Activated T-helper 1 cell treated with anti-CD3 and anti-CD28 coated beads, Interleukin-12 subunit alpha, Interleukin-12 subunit beta, Interleukin-2, Interleukin-4 antibody, amounts not matched to agents 30 ng/mL and 10 ng/mL and 1 ng/mL, durations not matched to agents 14 hours and 24 hours and 36 hours (primary cell): ENCODE results near the gene RAB1B. TPM values are rescaled to one million over a fixed set of nuclear protein-coding genes. Genes with fewer than 3 reads are reported as not detected.
"Not testable (repeated sequence)": the region's sequence is repeated elsewhere in the genome, so short reads cannot be mapped to it uniquely, and the experiment has no call there.

Experiments
- DNase-seq: peaks from one replicate; pipeline ENCODE4 v3.0.0; 2021; ENCODE audit warnings: low spot score
- H3K27ac Mint-ChIP-seq: one replicate; pipeline ENCODE4 v1.8.0; 2021; ENCODE audit warnings: mild to moderate bottlenecking, mixed read lengths
- H3K27me3 Mint-ChIP-seq: one replicate; pipeline ENCODE4 v1.8.0; 2022; ENCODE audit warnings: mild to moderate bottlenecking, moderate library complexity, mixed read lengths; ENCODE audit not compliant: insufficient read depth
- H3K36me3 Mint-ChIP-seq: one replicate; pipeline ENCODE4 v1.8.0; 2021; ENCODE audit warnings: low read depth, mixed read lengths
- H3K4me1 Mint-ChIP-seq: one replicate; pipeline ENCODE4 v1.8.0; 2021; ENCODE audit warnings: low read depth, mixed read lengths
- H3K4me3 Mint-ChIP-seq: one replicate; pipeline ENCODE4 v1.8.0; 2021; ENCODE audit warnings: mild to moderate bottlenecking, moderate library complexity, mixed read lengths
- H3K9me3 Mint-ChIP-seq: one replicate; pipeline ENCODE4 v1.8.0; 2021; ENCODE audit warnings: mixed read lengths
- intact Hi-C: fragments of 100-400 bp; cut with micrococcal nuclease; formaldehyde crosslinking; loops from one replicate; pipeline ENCODE4 v1.15.1; 2024
- total RNA-seq: library from RNA; stranded (reverse); gene quantifications from 2 replicates; pipeline ENCODE4 v1.2.3, GENCODE V29; 2022

RAB1B gene
- total RNA-seq, 1 donor from 2014 or later: 123 TPM

- no peak for DNase-seq
- no peak overlapping the region for H3K27ac Mint-ChIP-seq
- H3K36me3 Mint-ChIP-seq: peaks cover 14% of the 10 kb centered on the region
- H3K27me3 Mint-ChIP-seq: no peaks in the 10 kb centered on the region
- no peaks in the 10 kb centered on the region for H3K9me3 Mint-ChIP-seq
- intact Hi-C loops: no loop called here
- H3K4me3 Mint-ChIP-seq: no peak overlapping the region
- no peaks in the 10 kb centered on the region for H3K4me1 Mint-ChIP-seq
Measured at GRCh38 chr11:66247295-66247694, 21.1 kb upstream of the RAB1B start.

DNA sequence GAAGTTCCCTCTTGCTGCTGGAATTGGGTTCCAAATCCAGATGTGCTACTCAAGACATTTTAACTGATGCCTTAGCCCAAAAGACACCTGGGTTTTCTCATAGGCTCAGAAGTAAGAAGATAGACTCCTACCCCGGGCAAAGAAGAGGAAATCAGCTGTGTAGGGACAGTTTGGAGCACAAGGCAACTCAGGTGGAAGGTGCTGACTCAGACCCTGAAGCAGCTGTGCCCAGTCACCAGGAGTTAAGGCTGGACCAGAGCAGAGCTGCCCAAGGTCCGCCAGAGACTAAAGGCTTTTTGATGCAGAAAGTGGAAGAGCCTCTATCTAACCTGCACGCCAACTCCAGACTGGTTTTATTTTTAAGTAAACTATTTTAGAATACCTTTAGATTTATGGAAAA lies 20.6 kb upstream of the RAB1B start:
- Mint-ChIP-seq H3K4me1 (no peaks in the 10 kb centered on the region), H3K36me3 (peaks cover 14% of the 10 kb centered on the region), H3K27me3 (no peaks in the 10 kb centered on the region), H3K27ac (no peak overlapping the region), H3K4me3 (no peak overlapping the region), H3K9me3 (no peaks in the 10 kb centered on the region)
- no peak for DNase-seq
- intact Hi-C loops: no loop called here

- Mint-ChIP-seq H3K27ac (no peak overlapping the region), H3K4me3 (no peak overlapping the region), H3K9me3 (no peaks in the 10 kb centered on the region), H3K27me3 (no peaks in the 10 kb centered on the region), H3K36me3 (peaks cover 17% of the 10 kb centered on the region), H3K4me1 (no peaks in the 10 kb centered on the region)
- DNase-seq: no peak
- intact Hi-C loops: no loop called here
Measured at GRCh38 chr11:66248903-66249302, 19.5 kb upstream of the RAB1B start.

- peaks cover 12% of the 10 kb centered on the region for H3K36me3 Mint-ChIP-seq
- H3K4me1 Mint-ChIP-seq: peaks cover 4% of the 10 kb centered on the region
- DNase-seq: no peak
- H3K27ac Mint-ChIP-seq: no peak overlapping the region
- no peak overlapping the region for H3K4me3 Mint-ChIP-seq
- H3K27me3 Mint-ChIP-seq: no peaks in the 10 kb centered on the region
- intact Hi-C loops: no loop called here
- H3K9me3 Mint-ChIP-seq: no peaks in the 10 kb centered on the region
Measured at GRCh38 chr11:66251809-66252208, 16.6 kb upstream of the RAB1B start.

DNA sequence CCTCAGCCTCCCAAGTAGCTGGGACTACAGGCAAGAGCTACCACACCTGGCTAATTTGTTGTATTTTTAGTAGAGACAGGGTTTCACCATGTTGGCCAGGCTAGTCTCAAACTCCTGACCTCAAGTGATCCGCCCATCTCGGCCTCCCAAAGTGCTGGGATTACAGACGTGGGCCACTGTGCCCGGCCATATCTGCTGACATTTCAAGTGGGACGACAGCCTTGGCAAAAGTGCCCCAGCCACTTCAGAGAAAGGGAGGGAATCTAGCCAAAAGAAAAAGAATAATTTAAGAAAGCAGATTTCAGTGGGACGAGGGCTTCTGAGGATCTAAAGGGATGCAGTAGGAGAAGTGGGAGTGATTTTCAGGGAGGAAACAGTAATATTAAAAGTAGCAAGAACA lies 15.4 kb upstream of the RAB1B start:
- H3K4me1 Mint-ChIP-seq, intact Hi-C loops, H3K27ac Mint-ChIP-seq, DNase-seq, H3K9me3 Mint-ChIP-seq, H3K36me3 Mint-ChIP-seq, H3K4me3 Mint-ChIP-seq, H3K27me3 Mint-ChIP-seq: not testable (repeated sequence)

- peak overlapping the region; percentile 93 for H3K4me3 Mint-ChIP-seq
- peaks cover 24% of the 10 kb centered on the region for H3K36me3 Mint-ChIP-seq
- H3K9me3 Mint-ChIP-seq: no peaks in the 10 kb centered on the region
- H3K27me3 Mint-ChIP-seq: no peaks in the 10 kb centered on the region
- no peak for DNase-seq
- H3K4me1 Mint-ChIP-seq: peaks cover 21% of the 10 kb centered on the region
- peak overlapping the region; percentile 61 for H3K27ac Mint-ChIP-seq
- intact Hi-C loops: loop anchor here (1.0 to 2.0 kb wide), 3 partner anchors 31 to 70 kb away; partner anchors contain the start of gene YIF1A
Measured at GRCh38 chr11:66258473-66258893, 10.0 kb upstream of the RAB1B start.

- Mint-ChIP-seq H3K4me3 (peak overlapping the region; percentile 93), H3K4me1 (peaks cover 21% of the 10 kb centered on the region), H3K36me3 (peaks cover 25% of the 10 kb centered on the region), H3K9me3 (no peaks in the 10 kb centered on the region), H3K27me3 (no peaks in the 10 kb centered on the region), H3K27ac (peak overlapping the region; percentile 25)
- intact Hi-C loops: loop anchor here (2.0 kb wide), 1 partner anchor 70 kb away; no protein-coding TSS in a partner anchor
- DNase-seq: no peak
Measured at GRCh38 chr11:66259225-66259624, 9.2 kb upstream of the RAB1B start.

DNA sequence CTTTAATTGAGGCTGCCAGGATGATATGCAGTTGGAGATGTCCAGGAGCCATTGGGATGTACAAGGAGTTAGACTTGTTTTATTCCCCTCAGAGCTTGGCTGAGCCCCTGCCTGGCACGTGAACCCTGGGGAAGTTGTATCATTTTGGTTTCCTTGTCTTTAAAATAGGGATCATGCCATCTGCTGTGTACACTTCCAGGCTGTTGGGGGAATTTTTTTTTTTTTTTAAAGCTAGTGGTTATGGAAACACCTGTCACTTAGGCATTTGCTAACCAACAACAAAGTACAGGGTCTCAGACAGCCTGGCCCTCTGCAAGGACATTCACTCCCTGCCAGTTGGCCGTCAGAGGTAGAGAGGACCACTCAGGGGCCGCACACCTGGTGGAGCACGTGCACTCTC lies 8.5 kb upstream of the RAB1B start:
- Mint-ChIP-seq H3K9me3 (no peaks in the 10 kb centered on the region), H3K27ac (peak overlapping the region; percentile 18), H3K36me3 (peaks cover 32% of the 10 kb centered on the region), H3K4me1 (peaks cover 21% of the 10 kb centered on the region), H3K27me3 (no peaks in the 10 kb centered on the region), H3K4me3 (peak overlapping the region; percentile 93)
- intact Hi-C loops: loop anchor here (2.0 kb wide), 1 partner anchor 69 kb away; no protein-coding TSS in a partner anchor
- no peak for DNase-seq

DNA sequence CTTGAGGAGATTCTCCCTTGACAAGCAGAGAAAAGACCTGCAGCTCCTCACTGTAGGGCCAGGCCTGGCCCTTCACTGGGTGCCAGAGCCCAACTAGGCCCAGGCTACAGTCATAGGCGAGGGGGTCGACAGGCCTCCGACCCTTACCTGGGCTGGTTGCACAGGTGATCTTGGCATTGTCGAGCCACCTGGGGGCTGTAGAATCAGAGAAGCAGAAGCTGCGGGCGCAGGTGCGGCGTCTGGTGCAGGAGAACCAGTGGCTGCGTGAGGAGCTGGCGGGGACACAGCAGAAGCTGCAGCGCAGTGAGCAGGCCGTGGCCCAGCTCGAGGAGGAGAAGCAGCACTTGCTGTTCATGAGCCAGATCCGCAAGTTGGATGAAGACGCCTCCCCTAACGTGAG lies 6.9 kb upstream of the RAB1B start:
- Mint-ChIP-seq H3K27ac (no peak overlapping the region), H3K9me3 (no peaks in the 10 kb centered on the region), H3K4me3 (no peak overlapping the region), H3K4me1 (peaks cover 19% of the 10 kb centered on the region), H3K36me3 (peaks cover 33% of the 10 kb centered on the region), H3K27me3 (no peaks in the 10 kb centered on the region)
- no peak for DNase-seq
- intact Hi-C loops: no loop called here

- Mint-ChIP-seq H3K9me3 (no peaks in the 10 kb centered on the region), H3K4me1 (peaks cover 18% of the 10 kb centered on the region), H3K4me3 (no peak overlapping the region), H3K36me3 (peaks cover 36% of the 10 kb centered on the region), H3K27me3 (no peaks in the 10 kb centered on the region), H3K27ac (no peak overlapping the region)
- intact Hi-C loops: no loop called here
- DNase-seq: no peak
Measured at GRCh38 chr11:66262191-66262590, 6.2 kb upstream of the RAB1B start.

DNA sequence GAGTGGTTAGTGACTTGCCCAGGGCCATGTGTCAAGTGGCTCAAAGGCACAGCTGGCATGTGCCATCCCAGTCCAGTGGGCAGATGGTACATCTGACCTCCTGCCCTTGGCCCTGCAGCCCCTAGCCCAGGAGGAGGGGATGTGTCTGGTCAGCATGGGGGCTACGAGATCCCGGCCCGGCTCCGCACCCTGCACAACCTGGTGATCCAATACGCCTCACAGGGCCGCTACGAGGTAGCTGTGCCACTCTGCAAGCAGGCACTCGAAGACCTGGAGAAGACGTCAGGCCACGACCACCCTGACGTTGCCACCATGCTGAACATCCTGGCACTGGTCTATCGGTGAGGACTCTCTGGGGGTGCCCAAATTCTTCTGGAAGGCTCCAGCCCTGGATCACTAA lies 5.7 kb upstream of the RAB1B start:
- Mint-ChIP-seq H3K36me3 (peaks cover 36% of the 10 kb centered on the region), H3K27ac (no peak overlapping the region), H3K4me3 (no peak overlapping the region), H3K9me3 (no peaks in the 10 kb centered on the region), H3K4me1 (peaks cover 21% of the 10 kb centered on the region), H3K27me3 (no peaks in the 10 kb centered on the region)
- intact Hi-C loops: no loop called here
- no peak for DNase-seq

GRCh38 chr11:66263231-66263630 lies 5.2 kb upstream of the RAB1B start:
- Mint-ChIP-seq H3K27ac (no peak overlapping the region), H3K36me3 (peaks cover 36% of the 10 kb centered on the region), H3K4me3 (no peak overlapping the region), H3K9me3 (no peaks in the 10 kb centered on the region), H3K27me3 (peaks cover under 1% of the 10 kb centered on the region), H3K4me1 (peaks cover 25% of the 10 kb centered on the region)
- DNase-seq: no peak
- intact Hi-C loops: no loop called here

DNA sequence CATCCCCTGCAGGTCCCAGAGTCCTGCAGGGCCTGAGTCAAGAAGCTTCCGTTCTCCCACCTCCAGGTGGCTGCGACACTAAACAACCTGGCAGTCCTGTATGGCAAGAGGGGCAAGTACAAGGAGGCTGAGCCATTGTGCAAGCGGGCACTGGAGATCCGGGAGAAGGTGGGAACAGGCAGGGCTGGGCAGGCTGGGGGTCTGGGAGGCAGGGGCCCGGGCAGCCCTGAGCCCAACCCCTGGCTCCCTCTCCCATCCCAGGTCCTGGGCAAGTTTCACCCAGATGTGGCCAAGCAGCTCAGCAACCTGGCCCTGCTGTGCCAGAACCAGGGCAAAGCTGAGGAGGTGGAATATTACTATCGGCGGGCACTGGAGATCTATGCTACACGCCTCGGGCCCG lies 4.7 kb upstream of the RAB1B start:
- intact Hi-C loops: no loop called here

GRCh38 chr11:66264383-66264782 lies 4.1 kb upstream of the RAB1B start:
- Mint-ChIP-seq H3K27ac (no peak overlapping the region), H3K9me3 (no peaks in the 10 kb centered on the region), H3K27me3 (peaks cover 2% of the 10 kb centered on the region), H3K4me3 (no peak overlapping the region), H3K36me3 (peaks cover 32% of the 10 kb centered on the region), H3K4me1 (peaks cover 19% of the 10 kb centered on the region)
- no peak for DNase-seq
- intact Hi-C loops: no loop called here

More for the DNA sequence above, 4.7 kb upstream of the RAB1B start:
- Mint-ChIP-seq H3K36me3 (peaks cover 36% of the 10 kb centered on the region), H3K4me3 (no peak overlapping the region), H3K27ac (no peak overlapping the region), H3K27me3 (peaks cover 2% of the 10 kb centered on the region), H3K9me3 (no peaks in the 10 kb centered on the region), H3K4me1 (peaks cover 23% of the 10 kb centered on the region)
- DNase-seq: no peak
